ENCODE results near the gene TMEM176B.

GRCh38 chr7:150829426-150829825, 29.3 kb upstream of the TMEM176B start:
- no peak for TF ChIP-seq CTCF (conservative IDR thresholded peaks at IDR 0.05; ENCODE audit: low read length)
- TF ChIP-seq EZH2phosphoT487 (IDR thresholded peaks at IDR 0.05; ENCODE audit: borderline replicate concordance): no peak

All from Loucy (cell line).